T-helper 22 cell (primary cell): ENCODE measurements around the gene SLC2A4.

ENCODE experiments used
- DNase-seq: peaks from one replicate; pipeline ENCODE4 v3.0.0-alpha.2; 2020; ENCODE audit warnings: low read depth

The SLC2A4 gene

DNA sequence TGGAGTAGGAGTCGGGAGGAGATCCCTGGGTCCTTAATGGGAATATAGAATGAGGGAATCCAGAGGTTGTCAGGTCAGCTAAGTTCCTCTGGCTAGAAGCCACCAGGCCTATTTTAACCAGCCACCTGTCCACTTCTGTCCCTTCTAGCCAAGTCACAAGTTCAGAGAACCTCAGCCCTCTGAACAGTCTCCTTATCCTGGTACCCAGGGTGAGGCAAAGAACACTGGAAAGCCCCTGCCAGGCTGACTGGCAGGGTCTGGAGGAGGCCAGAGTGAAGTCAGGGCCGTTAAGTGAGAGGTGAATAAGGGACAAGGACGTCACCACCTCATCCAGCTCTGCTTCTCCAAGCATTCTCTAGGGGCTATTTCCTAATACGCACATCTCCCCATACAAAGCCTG, 32.7 kb upstream of the SLC2A4 start:
- no peak for DNase-seq

DNA sequence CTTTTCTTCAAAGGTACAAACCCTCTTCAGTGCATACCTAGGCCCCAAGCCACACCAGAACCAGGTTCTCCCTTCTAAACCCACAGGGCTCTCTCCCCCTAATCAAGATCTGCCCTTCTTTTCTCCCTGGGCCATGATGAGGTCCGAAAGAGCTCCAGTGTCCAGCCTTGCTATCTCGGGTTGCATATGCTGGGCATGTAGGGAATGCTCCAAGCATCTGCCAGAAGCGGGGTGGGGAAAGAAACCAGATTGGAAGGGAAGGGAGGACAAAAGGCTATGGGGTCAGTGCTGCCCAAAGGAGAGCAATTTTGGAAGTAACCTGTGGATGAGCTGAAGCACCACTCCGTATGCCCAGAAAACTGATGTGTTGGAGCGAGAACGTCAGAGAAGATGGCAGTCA, 32.3 kb upstream of the SLC2A4 start:
- no peak for DNase-seq

DNA sequence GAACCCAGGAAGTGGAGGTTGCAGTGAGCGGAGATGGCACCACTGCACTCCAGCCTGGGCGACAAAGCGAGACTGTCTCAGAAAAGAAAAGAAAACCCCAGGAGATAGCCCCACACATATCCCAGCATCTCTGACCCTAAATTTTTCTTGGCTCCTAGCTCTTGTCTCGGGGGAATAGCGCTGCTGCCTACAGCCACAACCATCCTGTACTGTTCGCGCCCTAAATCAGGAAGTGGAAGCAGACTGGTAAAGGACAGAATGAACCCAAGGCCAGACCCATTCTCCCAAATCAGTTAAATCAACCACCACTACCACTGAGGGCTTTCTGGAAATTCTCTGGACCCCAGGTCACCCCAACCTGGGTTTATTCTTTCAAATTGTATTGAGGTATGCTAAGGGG, 31.7 kb upstream of the SLC2A4 start:
- no peak for DNase-seq

DNA sequence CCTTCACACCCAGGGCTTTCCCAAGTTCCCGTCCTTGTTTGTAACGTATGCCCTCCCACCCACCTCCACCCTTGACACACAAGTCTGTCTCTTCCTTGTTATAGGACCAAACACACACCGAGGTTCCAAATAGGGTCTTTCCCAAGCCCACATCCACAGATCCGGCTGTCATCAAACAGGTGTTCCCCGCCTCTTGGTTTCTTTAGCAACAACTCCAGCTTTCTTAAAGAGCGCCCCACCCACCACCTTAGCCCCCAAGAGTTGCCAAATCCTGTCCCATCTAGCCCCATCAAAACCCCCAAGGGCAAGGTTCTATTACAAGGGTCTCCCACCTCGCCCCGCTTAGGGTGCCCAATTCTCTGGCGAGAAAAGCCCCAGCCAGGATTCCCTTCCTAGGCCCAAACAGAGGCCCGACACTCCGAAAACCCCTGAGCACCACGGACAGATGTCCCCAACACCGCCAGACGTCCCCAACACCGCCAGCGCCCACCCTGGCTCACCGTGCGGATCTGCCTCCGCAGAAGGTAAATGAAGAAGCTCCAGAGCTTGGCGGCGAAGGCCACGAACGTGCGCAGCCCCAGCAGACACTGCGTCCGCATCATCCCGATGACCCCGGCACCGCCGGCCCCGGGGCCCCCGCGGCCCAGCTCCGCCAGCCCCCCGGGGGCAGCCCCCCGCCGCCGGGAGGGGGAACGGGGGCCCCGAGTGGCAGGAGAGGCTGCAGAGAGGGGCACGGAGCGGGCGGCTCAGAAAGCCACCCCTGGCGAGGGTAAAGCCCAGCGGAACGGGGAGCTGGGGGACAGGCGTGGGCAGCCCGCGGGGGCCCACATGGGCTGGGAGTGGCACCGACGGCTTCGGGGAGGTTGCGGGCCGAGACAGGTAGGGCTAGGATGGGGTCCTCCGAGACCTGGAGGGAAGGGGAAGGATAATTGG, 30.6 kb upstream of the SLC2A4 start:
- no peak for DNase-seq

DNA sequence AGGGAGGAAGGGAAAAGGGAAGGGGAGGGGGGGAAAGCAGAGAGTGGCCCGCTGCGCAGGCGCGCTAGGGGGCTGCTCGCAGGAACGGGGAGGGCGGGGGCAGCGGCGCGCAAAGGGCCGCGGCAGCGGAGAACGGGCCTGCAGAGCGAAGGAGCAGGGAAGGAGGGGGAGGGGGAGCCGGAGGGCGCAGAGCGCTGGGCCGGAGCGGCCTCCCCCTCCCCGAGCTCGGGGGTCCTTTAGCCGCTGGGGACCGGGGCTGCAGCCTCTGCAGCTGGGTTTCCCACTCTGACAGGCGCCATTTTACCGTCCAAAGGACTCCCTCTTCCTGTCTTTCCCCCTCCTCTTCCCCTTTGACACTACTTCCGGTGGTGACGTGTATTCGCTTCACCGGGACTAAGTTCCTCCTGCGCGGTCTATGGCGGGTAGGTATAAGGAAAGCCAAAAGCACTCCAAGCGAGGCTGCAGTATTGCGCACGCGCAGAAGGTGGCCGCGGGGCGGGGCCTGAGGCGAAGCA, 29.8 kb upstream of the SLC2A4 start, which contains the start of gene CTDNEP1:
TSS of gene CTDNEP1 (minus strand) at position 74 of the 515 bp plus-strand sequence. CDS start 438 bp downstream, outside the sequence.
- DNase-seq, result peak; percentile 98

DNA sequence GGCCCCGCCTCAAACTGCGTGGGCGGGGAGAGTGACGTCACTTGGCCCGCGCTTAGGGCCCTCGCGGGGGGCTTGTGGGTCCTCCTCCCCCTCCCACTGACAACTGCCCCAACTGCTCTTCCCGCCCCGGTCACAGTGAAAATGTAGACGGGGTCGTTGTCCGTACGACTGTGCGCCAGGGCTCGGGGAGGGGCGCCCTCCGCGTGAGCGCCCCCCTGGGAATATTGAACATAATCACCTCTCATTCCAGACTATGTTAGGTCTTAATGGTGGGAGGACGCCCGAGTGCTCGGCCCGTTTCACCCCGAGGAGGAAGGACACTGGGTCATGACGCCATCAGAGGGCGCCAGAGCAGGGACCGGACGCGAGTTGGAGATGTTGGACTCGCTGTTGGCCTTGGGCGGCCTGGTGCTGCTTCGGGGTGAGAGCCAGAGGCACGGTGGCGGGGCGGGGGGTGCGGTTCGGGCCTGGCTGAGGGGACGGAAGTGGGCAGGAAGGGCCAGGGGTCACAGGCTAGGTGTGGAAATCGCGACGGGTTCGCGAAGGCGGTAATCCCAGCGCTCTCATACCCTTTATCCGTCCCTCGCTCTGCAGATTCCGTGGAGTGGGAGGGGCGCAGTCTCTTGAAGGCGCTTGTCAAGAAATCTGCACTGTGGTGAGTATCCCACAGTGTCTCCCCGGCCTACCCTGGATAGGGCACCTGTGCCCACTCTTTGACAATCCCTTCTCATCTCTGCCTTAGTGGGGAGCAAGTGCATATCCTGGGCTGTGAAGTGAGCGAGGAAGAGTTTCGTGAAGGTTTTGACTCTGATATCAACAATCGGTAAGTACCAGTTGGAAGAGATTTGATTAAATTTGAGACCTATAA, 29.1 kb upstream of the SLC2A4 start, which contains the start of gene ELP5:
TSS of gene ELP5 (plus strand) at position 40 of the 868 bp plus-strand sequence. CDS start at position 376, 336 bp downstream.
- peak; percentile 77 for DNase-seq

DNA sequence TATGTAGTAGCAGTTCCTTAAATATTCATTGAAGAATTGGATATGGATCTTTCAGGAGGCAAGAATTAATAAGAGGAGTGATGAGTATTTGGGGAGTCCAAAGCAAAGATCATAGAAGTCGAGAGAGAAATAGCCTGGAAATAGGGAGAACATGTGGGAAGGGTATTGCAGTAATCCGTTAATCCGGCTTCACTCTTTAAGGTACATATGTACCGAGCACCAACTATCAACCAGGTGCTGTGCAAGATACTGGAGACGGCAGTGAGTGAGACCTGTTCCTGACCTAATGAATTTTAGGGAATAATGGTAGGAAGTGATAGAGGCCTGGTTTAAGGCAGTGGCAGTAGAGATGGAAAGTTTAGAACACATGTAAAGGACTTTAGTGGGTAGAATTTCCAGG, 28.4 kb upstream of the SLC2A4 start:
- DNase-seq, result no peak

DNA sequence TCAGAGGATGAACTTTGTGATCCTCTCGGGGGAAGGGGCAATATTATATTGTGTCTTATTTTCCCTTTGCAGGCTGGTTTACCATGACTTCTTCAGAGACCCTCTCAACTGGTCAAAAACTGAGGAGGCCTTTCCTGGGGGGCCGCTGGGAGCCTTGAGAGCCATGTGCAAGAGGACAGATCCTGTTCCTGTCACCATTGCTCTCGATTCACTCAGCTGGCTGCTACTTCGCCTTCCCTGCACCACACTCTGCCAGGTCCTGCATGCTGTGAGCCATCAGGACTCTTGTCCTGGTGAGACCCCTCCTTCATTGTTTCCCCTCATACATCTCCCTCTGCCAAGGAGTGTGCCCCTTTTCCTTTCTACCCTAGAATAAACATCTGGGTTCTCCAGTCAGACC, 27.0 kb upstream of the SLC2A4 start:
- DNase-seq, result no peak

DNA sequence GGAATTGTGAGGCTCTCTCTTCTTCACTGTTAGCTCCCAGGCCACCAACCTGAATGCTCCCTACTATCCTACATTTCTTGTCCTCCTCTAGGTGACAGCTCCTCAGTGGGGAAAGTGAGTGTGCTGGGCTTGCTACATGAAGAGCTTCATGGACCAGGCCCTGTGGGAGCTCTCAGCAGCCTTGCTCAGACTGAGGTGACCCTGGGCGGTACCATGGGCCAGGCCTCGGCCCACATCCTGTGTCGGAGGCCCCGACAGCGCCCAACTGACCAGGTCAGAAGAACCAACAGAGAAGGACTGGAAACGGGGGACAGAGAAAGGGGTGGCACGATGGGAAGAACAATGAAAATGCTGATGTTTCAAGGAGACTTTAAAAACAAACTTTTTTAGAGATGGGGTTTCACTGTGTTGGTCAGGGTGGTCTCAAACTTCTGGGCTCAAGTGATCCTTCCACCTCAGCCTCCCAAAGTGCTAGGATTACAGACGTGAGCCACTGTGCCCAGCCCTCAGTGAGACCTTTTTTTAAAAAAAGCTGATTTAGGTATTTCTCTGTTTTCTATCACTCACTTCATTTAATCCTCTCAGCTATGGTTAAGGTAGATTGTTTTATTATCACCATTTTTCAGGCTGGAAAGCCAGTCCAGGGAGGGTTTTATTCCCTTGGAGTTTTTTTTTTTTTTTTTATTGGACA, 24.6 kb upstream of the SLC2A4 start:
- DNase-seq, result no peak

DNA sequence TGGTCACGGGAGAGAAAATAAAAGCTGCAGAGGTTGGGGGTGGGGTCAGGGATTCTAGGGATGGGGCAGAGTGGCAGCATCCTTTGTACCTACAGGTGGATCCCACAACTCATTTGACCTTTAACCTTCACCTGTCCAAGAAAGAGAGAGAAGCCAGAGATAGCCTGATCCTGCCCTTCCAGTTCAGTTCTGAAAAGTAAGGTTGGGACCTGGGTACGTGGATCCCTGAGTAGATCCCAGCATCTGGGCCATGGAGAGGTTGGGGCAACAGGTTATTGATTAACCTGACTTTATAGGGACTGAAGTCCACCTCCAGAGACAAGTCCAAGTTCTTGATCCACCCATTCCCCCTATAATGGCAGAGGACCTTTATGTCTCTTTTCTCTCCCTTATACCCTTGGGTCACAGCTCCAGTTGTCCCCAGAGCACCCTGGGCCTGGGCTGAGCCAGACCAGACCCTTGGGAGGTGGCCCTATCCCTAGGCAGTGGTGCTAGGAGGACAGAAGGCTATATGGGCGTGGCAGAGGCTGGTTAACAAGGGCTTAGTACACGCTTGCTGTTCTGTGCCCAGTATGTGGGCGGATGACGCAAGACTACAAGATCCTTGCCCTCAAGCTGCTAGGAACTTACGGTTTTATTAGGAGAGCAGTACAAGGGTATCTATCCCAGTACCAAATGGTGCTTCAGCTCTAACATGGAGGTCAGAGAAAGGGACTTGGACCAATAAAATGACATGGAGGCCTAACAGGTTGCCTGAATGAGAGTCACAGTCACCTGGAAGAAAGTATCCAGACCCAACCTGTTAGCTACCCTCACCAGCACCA, 22.6 kb upstream of the SLC2A4 start:
- no peak for DNase-seq

DNA sequence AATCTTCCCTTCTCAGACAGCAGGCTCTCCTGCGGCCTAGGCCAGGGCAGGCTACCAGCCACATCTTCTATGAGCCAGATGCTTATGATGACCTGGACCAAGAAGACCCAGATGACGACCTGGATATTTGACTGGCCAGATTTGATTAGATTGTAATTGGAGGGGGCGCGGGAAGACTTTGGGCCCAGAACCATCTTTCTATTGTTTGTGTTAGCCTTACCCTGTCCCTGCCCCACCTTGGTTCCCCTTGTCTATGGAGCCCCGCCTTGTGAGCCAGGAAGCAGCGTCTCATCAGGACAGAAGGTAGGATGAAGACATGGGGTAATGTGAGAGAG, 22.0 kb upstream of the SLC2A4 start:
- DNase-seq, result no peak

DNA sequence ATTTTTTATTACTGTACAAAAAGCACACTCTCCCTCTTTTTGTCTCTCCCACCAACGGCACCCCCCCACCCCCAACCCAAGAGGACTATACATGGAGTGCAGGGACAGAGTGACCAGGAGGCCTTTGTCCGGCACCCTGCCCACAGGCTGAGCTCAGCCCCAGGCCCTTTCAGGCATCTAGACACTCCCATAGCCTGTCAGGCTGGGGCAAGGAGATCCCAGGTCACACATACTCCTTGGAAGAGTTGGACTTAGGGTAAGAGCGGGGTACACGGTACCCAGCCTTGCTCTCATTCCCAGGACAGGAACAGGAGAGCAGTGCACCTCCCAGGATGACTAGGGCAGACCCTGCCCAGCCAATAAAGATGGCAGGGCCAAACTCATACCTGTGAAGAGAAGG, 21.4 kb upstream of the SLC2A4 start:
- no peak for DNase-seq

DNA sequence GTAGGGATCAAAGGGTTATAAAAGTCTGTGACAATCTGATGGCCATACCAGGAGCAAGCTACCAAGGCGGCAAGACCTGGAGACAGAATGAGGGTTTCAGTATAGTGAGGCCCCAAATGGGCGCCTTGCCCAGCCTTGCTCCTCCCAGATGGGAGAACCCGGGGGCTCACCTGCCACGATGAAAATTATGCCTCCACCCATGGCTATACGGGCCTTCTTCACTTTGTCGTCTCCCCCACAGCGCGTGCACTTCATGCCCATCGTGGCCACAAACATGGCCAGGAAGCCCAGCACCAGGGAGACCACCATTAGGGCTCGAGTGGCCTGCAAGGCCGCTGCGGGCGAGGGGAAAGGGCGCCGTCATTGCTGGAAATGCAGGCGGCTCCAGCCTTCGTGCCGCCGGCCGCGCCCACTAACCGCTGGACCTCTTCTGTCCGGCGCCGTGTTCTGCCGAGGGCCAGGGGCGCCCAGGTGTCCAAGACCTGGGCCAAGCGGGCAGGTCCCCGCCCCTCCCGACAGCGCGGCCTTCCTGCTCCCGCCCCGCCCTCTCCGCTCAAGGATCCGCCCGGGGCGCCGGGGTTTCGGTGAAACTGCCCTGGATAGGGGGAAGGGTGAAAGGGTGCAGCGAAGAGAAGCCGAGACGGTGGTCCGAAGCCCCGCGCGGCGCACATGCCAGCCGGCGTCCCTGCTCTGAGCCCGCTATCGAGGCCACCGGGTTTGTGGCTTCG, 20.7 kb upstream of the SLC2A4 start:
- no peak for DNase-seq

DNA sequence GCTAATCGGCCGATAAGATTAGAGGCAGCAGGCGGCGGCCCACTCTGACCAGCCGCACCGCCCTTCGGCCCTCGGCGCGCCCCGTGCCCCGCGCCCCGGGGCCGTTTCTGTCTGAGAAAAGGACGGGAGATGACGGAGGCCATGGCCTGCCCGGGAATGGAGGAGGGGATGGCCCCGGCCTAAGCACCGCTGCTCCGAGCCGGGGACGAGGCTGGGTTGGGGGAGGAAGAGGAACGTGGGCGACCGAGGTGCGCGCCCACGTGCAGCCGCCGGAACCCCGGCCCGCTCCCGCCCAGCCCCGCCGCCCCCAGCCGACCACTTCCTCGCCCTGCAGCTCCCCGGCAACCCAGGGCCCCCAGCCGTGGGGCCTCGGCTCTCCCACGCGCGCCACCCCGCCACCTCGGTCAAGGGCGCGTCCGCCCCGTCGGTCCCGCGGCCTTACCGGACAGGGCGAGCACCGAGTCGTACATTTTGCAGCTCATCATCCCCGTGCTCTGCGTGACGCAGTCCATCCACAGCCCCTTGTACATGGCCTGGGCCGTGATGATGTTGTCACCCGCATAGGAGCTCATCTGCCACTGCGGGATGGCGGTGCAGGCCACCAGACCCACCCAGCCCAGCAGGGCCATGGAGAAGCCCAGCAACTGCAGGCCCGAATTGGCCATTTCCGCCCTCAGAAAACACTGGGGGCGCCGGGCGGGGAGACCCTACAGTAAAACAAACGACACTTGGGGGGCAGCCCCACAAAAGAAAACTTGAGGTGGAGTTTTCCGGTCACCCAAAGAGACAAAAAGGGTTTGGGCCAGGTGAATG, 19.9 kb upstream of the SLC2A4 start:
- no peak for DNase-seq

DNA sequence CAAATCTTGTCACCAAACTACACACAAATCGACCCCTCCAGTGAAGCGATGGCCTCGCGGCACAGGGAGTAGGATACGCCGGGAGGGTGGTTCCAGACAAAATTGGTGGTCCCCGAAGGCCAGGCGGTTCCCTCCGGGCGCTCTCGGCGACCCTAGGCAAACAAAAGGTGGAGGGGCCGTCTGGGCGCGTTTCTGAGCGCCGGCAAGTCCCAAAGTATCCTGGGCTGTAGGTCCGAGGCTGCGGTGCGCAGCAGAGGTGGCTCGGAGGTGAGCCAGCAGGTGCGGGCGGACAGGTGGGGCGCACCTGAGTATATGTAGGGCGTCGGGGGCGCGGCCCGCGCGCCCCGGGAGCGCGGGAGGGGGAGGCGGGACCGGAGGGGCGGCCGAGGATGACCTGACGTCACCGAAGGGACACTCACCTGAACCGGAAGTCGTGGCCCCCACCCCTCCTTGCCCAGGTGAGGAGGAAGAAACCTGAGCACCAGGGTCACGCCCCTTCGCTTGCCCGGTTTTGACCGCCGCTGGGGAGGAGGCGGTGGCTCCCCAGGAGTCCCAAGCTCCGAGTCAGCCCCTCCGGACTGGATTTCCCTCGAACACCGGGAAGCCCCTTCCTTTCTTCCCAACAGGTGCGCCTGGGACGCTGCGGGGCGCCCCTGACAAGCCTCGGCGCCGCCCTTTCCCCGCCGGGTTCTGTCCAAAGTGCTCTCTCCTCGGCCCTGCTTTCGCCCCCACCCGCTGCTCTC, 19.2 kb upstream of the SLC2A4 start, which contains the start of gene CLDN7:
TSS of gene CLDN7 (minus strand) at position 287 of the 743 bp plus-strand sequence. CDS start 435 bp downstream, outside the sequence.
- DNase-seq, result no peak

DNA sequence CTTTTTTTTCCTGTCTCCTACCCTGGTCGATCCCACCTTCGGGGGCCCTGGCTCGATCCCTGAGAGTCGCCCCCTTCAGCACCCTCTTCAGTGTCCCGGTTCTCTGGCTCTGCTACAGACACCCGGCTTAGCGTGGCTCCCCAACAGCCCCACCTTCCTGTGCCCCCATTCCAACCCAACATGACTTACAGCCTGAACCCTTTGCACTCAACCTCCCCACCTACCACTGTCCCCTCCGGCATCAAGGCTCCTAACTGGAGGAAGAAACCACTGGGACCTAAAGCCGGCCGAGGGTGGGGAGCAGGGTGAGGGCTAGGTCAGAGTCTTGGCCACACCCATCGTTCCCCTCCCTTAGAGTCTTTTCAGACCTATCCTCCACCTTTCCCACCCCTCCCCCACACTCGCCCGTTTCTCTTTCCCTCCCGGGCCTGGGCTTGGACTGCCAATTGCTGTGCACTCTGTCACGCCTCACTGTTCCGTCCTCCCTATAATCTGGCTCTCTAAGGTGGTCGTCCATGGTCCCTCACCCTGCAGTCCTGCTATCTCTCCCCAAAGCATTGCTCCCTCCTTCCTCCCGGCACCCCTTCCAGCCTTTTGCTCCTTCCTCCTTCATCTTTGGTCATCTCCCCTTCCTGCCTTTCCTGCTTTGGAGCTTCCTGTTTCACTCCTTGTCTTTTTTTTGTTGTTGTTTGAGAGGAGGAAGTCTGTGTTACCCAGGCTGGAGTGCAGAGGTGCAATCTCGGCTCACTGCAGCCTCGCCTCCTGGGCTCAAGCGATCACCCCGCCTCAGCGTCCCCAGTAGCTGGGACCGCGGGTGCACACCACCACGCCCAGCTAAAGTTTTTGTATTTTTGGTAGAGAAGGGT, 18.4 kb upstream of the SLC2A4 start:
- DNase-seq, result no peak

DNA sequence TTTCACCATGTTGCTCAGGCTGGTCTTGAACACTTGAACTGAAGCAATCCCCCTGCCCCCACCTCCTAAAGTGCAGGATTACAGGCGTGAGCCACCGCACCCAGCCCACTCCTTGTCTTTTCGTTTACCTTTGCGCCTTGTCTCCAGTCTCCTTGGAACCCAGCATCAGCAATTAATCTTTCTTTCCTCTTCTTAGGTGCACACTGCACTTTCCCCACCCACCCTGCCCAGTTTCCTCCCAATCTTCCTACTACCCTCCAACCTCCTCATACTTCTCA, 17.8 kb upstream of the SLC2A4 start:
- no peak for DNase-seq

DNA sequence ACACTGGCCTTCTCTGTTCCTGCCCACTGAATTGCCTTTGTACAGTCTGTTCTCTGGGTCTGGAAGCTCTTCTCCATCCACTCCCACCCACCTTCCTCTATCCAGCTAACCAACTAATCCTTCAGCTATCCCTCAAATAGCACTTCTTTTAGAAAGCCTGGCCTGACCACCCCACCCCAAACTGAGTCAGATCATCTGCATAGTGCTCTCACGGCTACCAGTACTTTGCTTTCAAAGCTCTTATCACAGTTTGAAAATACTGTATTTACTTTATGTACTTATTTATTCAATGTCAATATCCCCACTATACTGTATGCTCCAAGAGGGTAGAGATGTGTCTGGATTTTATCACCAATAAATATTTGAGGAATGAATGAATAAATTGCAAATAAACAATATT, 14.7 kb upstream of the SLC2A4 start:
- DNase-seq, result no peak
